T-helper 2 cell treated with Interferon-gamma antibody and Interleukin-4, amounts not matched to agents 5 μg/mL and 100 μg/mL, for 36 hours (primary cell): Measurements from ENCODE around the gene PTGER3.
"Not testable (repeated sequence)": the region's sequence is repeated elsewhere in the genome, so short reads cannot be mapped to it uniquely, and the experiment has no call there.

ENCODE experiments used
- DNase-seq: peaks from one replicate; pipeline ENCODE4 v3.0.0; 2021; ENCODE audit warnings: low spot score
- H3K27ac Mint-ChIP-seq: one replicate; pipeline ENCODE4 v1.8.0; 2021; ENCODE audit warnings: mild to moderate bottlenecking, mixed read lengths
- H3K27me3 Mint-ChIP-seq: one replicate; pipeline ENCODE4 v1.8.0; 2021; ENCODE audit warnings: low read depth, mixed read lengths
- H3K36me3 Mint-ChIP-seq: one replicate; pipeline ENCODE4 v1.8.0; 2021; ENCODE audit warnings: low read depth, mixed read lengths
- H3K4me1 Mint-ChIP-seq: one replicate; pipeline ENCODE4 v1.8.0; 2021; ENCODE audit warnings: low read depth, mixed read lengths
- H3K4me3 Mint-ChIP-seq: one replicate; pipeline ENCODE4 v1.8.0; 2022; ENCODE audit warnings: mild to moderate bottlenecking, moderate library complexity, mixed read lengths
- H3K9me3 Mint-ChIP-seq: one replicate; pipeline ENCODE4 v1.8.0; 2021; ENCODE audit warnings: mixed read lengths

The PTGER3 gene

GRCh38 chr1:71014178-71014579, 33.4 kb downstream of the PTGER3 start:
- no peaks in the 10 kb centered on the region for H3K36me3 Mint-ChIP-seq
- no peaks in the 10 kb centered on the region for H3K9me3 Mint-ChIP-seq

GRCh38 chr1:71002709-71003475, 44.7 kb downstream of the PTGER3 start:
- Mint-ChIP-seq H3K4me3 (no peak overlapping the region), H3K4me1 (no peaks in the 10 kb centered on the region), H3K36me3 (no peaks in the 10 kb centered on the region), H3K27me3 (peaks cover 24% of the 10 kb centered on the region), H3K27ac (no peak overlapping the region), H3K9me3 (no peaks in the 10 kb centered on the region)
- DNase-seq: no peak

More at GRCh38 chr1:71014178-71014579, 33.4 kb downstream of the PTGER3 start:
- Mint-ChIP-seq H3K27me3 (peaks cover 14% of the 10 kb centered on the region), H3K27ac (no peak overlapping the region), H3K4me1 (no peaks in the 10 kb centered on the region), H3K4me3 (no peak overlapping the region)
- DNase-seq: no peak

- no peaks in the 10 kb centered on the region for H3K36me3 Mint-ChIP-seq
- H3K27ac Mint-ChIP-seq: no peak overlapping the region
- H3K9me3 Mint-ChIP-seq: no peaks in the 10 kb centered on the region
- DNase-seq: no peak
- no peaks in the 10 kb centered on the region for H3K4me1 Mint-ChIP-seq
- peaks cover 20% of the 10 kb centered on the region for H3K27me3 Mint-ChIP-seq
- no peak overlapping the region for H3K4me3 Mint-ChIP-seq
Measured at GRCh38 chr1:71001624-71002023, 46.0 kb downstream of the PTGER3 start.

- H3K4me3 Mint-ChIP-seq: no peak overlapping the region
- H3K27ac Mint-ChIP-seq: no peak overlapping the region
- peaks cover 15% of the 10 kb centered on the region for H3K4me1 Mint-ChIP-seq
- DNase-seq: no peak
- H3K27me3 Mint-ChIP-seq: peaks cover 23% of the 10 kb centered on the region
- H3K36me3 Mint-ChIP-seq: no peaks in the 10 kb centered on the region
- H3K9me3 Mint-ChIP-seq: no peaks in the 10 kb centered on the region
Measured at GRCh38 chr1:70997793-70998192, 49.8 kb downstream of the PTGER3 start.

- Mint-ChIP-seq H3K4me3 (no peak overlapping the region), H3K4me1 (peaks cover 15% of the 10 kb centered on the region), H3K27me3 (peaks cover 15% of the 10 kb centered on the region), H3K36me3 (no peaks in the 10 kb centered on the region), H3K27ac (no peak overlapping the region), H3K9me3 (no peaks in the 10 kb centered on the region)
- no peak for DNase-seq
Measured at GRCh38 chr1:70994753-70995268, 52.8 kb downstream of the PTGER3 start.

GRCh38 chr1:70993798-70994197, 53.8 kb downstream of the PTGER3 start:
- no peak for DNase-seq
- Mint-ChIP-seq H3K4me1 (peaks cover 15% of the 10 kb centered on the region), H3K4me3 (no peak overlapping the region), H3K27me3 (peaks cover 14% of the 10 kb centered on the region), H3K9me3 (no peaks in the 10 kb centered on the region), H3K36me3 (no peaks in the 10 kb centered on the region), H3K27ac (no peak overlapping the region)

GRCh38 chr1:70992521-70992920, 55.1 kb downstream of the PTGER3 start:
- H3K36me3 Mint-ChIP-seq: no peaks in the 10 kb centered on the region
- no peak overlapping the region for H3K4me3 Mint-ChIP-seq
- peaks cover 8% of the 10 kb centered on the region for H3K27me3 Mint-ChIP-seq
- no peaks in the 10 kb centered on the region for H3K9me3 Mint-ChIP-seq
- no peak for DNase-seq
- no peak overlapping the region for H3K27ac Mint-ChIP-seq
- peaks cover 15% of the 10 kb centered on the region for H3K4me1 Mint-ChIP-seq

GRCh38 chr1:70990469-70991253, 57.0 kb downstream of the PTGER3 start:
- no peaks in the 10 kb centered on the region for H3K36me3 Mint-ChIP-seq
- H3K4me1 Mint-ChIP-seq: peaks cover 15% of the 10 kb centered on the region
- H3K27ac Mint-ChIP-seq: no peak overlapping the region
- H3K27me3 Mint-ChIP-seq: peaks cover 8% of the 10 kb centered on the region
- no peaks in the 10 kb centered on the region for H3K9me3 Mint-ChIP-seq
- H3K4me3 Mint-ChIP-seq: no peak overlapping the region
- no peak for DNase-seq

GRCh38 chr1:70987497-70987896, 60.1 kb downstream of the PTGER3 start:
- no peak overlapping the region for H3K4me3 Mint-ChIP-seq
- H3K27me3 Mint-ChIP-seq: peaks cover 6% of the 10 kb centered on the region
- no peaks in the 10 kb centered on the region for H3K36me3 Mint-ChIP-seq
- H3K4me1 Mint-ChIP-seq: no peaks in the 10 kb centered on the region
- H3K27ac Mint-ChIP-seq: no peak overlapping the region
- H3K9me3 Mint-ChIP-seq: no peaks in the 10 kb centered on the region
- no peak for DNase-seq

- H3K4me1 Mint-ChIP-seq, H3K27ac Mint-ChIP-seq, H3K9me3 Mint-ChIP-seq, H3K4me3 Mint-ChIP-seq, H3K36me3 Mint-ChIP-seq, DNase-seq: not testable (repeated sequence)
- peaks cover 13% of the 10 kb centered on the region for H3K27me3 Mint-ChIP-seq
Measured at GRCh38 chr1:70985776-70986225, 61.8 kb downstream of the PTGER3 start.

GRCh38 chr1:70985278-70985677, 62.3 kb downstream of the PTGER3 start:
- not testable (repeated sequence) for H3K27ac Mint-ChIP-seq, H3K9me3 Mint-ChIP-seq, H3K36me3 Mint-ChIP-seq, H3K4me3 Mint-ChIP-seq, H3K4me1 Mint-ChIP-seq, DNase-seq
- H3K27me3 Mint-ChIP-seq: peaks cover 13% of the 10 kb centered on the region

- DNase-seq: no peak
- Mint-ChIP-seq H3K4me3 (no peak overlapping the region), H3K9me3 (no peaks in the 10 kb centered on the region), H3K27me3 (peaks cover 25% of the 10 kb centered on the region), H3K27ac (no peak overlapping the region), H3K4me1 (no peaks in the 10 kb centered on the region), H3K36me3 (no peaks in the 10 kb centered on the region)
Measured at GRCh38 chr1:70980361-70980760, 67.3 kb downstream of the PTGER3 start.

- H3K4me3 Mint-ChIP-seq: no peak overlapping the region
- no peak for DNase-seq
- H3K36me3 Mint-ChIP-seq: no peaks in the 10 kb centered on the region
- no peaks in the 10 kb centered on the region for H3K9me3 Mint-ChIP-seq
- no peak overlapping the region for H3K27ac Mint-ChIP-seq
- no peaks in the 10 kb centered on the region for H3K4me1 Mint-ChIP-seq
- peaks cover 25% of the 10 kb centered on the region for H3K27me3 Mint-ChIP-seq
Measured at GRCh38 chr1:70979881-70980280, 67.7 kb downstream of the PTGER3 start.

- Mint-ChIP-seq H3K27ac (no peak overlapping the region), H3K9me3 (no peaks in the 10 kb centered on the region), H3K4me1 (no peaks in the 10 kb centered on the region), H3K27me3 (peaks cover 29% of the 10 kb centered on the region), H3K36me3 (no peaks in the 10 kb centered on the region), H3K4me3 (no peak overlapping the region)
- DNase-seq: no peak
Measured at GRCh38 chr1:70979313-70979712, 68.3 kb downstream of the PTGER3 start.
